Measurements from ENCODE around the gene SBK1.
"Not testable (repeated sequence)": the region's sequence is repeated elsewhere in the genome, so short reads cannot be mapped to it uniquely, and the experiment has no call there.

Gene SBK1

DNA sequence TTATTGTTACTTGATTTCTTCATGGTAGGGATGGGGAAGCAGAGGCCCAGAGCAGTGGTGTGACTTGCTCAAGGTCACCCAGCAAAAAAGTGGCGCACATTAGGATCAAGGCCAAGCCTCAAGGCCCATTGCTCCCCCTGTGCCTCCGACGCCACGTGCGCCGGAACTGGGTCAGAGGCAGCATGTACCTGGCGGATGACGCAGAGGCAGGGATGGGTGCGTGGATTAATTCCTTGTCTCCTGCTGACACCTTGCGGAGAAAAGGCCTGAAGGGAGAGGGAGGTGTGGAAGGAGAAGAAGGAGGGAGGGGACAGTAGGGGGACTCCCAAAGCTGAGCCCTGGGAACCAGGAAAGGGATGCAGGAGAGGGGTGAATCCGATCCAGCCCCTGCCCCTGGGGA is 18.5 kb downstream of the SBK1 start:
- DNase-seq, result no peak

DNA sequence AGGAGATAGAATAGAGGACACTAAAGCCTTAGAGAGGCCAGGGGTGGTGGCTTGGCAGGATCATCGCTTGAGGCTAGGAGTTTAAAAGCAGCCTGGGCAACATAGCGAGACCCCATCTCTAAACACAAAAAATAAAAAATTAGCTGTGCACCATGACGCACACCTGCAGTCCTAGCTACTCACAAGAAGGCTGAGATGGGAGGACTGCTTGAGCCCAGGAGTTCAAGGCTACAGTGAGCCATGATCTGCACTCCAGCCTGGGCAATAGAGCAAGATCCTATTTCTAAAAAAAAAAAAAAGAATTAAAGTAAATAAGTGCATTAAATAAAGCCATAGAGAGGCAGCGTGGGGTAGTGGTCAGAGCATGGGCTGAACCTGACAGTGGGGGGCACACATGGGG is 19.1 kb downstream of the SBK1 start:
- DNase-seq, result no peak

DNA sequence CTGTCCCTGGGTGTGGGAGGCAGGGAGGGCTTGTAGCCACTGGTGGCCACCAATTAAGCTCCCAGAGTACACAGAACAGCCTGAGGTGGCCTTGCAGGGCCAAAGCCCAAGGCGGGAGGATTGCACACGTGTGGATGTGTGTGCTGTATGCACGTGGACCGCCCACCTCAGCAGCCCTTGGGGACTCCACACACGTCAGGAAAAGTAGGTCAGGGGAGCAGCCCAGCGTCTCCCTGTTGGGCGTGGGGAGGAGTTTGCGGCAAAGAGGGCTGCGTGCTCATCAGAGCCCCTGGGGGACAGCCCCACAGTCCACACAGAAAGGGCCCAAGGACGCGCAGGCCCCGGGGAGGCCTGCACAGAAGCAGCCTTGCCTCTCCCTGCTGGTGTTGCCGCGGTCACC is 19.6 kb downstream of the SBK1 start:
- DNase-seq, result no peak

DNA sequence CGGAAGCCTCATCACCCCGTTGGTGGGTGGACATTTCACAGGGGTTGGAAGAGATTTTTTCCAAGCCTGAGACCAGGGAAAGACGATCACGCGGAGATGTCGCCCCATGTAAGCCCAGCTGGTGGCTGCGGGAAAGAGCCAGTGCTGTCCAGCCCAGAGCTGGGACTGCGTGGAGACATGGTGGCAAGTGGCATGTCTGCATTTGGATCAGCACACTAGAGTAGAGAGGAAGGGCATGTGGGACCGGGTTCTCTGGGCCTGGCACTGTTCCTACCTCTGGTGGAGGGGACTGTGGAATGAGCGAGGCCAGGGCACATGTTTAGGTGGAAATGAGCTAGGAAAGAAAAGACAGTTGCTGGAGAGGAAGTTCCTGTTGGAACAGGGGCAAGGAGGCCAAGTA is 20.0 kb downstream of the SBK1 start:
- DNase-seq, result no peak

DNA sequence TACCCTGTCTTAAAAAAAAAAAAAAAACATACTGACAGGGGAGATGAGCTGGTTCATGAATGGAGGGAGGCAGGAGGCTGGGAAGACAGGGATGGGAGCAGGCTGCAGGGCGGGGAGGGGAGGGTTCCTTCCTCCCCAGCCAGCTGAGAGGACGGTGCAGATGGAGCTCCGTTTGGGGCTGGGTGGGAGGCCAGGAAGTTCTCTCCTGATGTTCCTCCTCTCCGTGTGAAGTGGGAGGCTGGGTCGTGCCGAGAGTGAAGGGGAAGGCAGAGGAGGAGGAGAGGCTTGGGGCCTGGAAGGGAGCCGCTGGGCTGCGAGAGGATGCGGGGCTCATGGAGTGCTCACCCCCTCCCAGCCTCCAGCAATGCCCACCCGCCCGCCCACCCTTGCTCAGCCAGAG is 21.3 kb downstream of the SBK1 start:
- DNase-seq, result no peak

DNA sequence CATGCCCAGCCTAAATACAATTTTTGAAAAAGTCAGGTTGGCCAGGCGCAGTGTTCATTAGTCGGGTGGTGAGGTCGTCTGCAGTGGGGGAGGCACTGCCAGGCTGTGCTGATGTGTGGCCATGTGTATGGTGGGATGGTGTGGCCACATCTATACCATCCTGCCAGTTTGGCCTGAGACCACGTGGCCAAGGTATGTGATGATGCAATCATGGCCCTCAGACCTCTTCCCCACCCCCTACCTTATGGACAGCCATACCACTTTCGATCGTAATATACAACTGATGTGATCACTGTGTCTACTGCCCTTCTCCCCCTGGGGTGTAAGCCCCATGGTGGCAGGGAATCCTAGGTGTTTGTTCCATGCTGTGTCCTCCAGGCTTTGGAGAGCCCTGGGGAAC is 23.7 kb downstream of the SBK1 start:
- DNase-seq, result no peak

DNA sequence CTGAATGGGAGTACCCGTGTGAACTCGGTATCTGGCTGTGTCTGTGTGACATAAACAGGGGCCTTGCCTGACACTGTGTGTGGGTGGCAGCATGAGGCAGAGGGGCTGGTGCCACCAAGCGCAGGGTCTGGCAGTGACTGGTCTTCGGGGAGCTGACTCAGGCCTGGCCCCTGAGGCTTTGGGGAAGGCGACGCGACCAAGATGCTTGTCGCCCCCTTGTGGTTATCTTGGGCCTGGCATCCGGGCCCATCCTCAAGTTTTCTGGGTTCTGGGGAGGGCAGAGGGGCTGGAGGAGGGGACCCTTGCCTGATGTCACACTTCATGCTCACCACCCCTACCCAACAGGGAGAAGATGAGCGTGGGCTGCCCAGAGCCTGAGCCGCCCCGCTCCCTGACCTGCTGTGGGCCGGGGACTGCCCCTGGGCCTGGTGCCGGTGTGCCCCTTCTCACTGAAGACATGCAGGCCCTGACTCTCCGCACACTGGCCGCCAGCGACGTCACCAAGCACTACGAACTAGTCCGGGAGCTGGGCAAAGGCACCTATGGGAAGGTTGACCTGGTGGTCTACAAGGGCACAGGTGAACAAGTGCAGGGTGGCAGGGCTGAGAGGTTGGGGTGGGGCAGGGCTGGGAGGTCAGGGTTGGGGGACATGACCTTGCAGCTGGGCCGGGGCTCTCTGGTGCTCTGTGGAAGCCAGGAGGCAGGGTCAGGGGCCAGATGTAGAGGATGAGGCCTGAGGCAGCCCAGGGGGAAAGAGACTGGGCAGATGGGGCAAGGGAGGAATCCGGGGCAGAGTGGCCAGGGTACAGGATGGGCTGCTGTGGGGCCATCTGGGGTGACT is 24.9 kb downstream of the SBK1 start:
- DNase-seq, result no peak

DNA sequence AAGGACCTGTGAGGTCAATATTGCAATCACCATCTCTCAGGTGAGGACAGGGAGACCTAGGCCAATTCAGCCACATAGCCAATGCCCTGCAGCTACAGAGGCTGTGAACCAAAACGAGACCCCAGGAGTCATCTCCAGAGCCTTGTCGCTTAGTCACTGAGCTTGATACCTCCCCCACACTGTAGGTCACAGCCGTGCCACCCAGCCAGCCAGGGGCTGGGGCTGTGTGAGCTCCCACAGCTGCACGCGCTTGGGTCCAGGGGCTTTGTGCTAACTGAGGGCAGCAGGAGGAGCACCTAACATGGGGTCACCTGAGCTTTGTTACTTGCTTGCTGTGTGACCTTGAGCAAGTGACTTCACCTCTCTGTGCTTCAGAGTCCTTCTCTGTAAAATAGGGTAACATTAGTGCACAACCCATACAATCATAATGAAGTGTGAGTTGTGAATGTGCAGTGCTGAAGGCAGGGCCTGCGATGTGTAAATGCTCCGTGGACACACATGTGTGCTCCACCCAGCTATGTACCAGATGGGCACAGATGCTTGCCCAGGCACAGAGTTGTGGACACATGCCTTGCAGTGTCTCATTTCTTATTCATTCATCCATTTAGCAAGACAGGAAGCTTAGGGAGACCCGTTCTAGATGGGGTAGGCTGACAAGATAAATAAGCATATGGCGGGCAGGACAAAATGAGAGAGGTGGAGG is 25.9 kb downstream of the SBK1 start:
- no peak for DNase-seq

DNA sequence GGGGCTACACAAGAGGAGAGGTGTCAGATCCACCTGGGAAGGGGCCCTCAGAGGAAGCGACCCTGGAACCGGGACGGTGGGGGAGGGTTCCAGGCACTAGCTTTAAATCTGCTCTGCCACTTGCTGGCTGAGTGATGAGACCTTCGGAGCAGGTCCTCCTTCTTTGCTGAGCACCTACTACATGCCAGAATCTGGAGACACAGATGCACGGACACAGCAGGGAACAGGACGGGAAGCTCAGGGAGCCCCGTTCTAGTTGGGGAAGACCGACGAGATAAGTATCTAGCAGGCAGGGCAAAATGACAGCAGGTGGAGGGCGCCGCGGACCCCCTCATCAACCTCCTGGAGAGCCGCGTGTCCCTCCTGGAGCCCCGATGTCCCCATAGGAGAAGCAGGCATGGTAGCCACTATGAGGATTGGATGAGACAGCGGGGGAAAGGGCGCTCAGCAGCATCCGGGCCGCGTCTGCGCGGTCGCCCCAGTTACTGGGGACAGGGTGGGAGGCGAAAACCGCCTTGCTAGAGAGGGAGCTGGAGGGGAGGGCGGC is 27.2 kb downstream of the SBK1 start:
- DNase-seq, result no peak

DNA sequence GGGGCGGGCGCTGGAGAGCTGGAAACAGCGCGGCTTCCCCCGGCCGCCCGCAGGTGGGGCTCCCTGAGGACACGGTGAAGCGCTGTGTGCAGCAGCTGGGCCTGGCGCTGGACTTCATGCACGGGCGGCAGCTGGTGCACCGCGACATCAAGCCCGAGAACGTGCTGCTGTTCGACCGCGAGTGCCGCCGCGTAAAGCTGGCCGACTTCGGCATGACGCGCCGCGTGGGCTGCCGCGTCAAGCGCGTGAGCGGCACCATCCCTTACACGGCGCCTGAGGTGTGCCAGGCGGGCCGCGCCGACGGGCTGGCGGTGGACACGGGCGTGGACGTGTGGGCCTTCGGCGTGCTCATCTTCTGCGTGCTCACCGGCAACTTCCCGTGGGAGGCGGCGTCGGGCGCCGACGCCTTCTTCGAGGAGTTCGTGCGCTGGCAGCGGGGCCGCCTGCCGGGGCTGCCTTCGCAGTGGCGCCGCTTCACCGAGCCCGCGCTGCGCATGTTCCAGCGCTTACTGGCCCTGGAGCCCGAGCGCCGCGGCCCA is 27.8 kb downstream of the SBK1 start:
- no peak for DNase-seq

DNA sequence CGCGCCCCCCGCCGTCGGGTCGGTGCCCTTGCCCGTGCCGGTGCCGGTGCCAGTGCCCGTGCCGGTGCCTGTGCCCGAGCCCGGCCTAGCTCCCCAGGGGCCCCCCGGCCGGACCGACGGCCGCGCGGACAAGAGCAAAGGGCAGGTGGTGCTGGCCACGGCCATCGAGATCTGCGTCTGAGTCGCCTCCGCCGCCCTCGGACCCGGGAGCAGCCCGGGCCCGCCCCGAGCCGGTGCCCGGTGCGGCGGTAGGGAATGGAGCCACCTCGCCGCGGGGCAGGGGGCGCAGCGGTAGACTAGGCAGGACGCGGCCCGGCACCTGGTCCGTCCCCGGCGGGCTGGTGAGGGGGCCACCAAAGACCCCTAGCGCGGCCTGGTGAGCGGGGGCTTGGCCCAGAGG is 28.4 kb downstream of the SBK1 start:
- no peak for DNase-seq

DNA sequence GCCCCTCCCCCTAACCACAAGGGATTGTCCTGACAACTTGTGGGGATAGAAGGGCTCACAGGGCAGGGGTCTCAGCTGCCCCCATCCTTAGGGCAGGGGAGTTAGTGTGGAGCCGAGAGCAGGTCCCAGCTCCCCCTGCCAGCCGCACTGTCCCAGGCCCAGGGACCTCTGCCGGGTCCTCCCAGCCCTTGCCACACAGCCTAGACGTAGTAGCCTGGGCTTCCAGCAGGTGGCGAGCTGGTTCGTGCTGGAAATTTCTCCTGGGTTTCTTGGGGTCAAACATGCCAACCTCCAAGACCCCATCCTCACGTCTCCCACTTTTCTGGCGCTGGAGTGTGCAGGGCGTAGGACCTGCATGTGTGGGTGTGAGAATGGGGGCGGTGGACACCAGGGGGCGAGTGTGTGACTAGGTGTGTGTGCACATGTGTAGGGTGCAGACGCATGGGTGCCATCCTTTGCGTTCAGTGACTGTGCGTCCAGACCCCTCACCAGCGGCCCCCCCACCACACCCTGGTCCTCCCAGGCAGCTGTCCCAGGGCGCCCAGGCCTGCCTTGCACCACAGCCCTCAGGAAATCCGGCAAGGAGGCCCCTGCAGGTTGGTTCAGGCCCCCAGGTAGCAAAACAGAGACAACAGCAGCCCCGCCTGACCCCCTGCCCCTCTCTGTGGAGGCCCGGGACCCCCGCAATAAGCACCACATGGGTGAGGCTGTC is 29.5 kb downstream of the SBK1 start:
- DNase-seq, result no peak

DNA sequence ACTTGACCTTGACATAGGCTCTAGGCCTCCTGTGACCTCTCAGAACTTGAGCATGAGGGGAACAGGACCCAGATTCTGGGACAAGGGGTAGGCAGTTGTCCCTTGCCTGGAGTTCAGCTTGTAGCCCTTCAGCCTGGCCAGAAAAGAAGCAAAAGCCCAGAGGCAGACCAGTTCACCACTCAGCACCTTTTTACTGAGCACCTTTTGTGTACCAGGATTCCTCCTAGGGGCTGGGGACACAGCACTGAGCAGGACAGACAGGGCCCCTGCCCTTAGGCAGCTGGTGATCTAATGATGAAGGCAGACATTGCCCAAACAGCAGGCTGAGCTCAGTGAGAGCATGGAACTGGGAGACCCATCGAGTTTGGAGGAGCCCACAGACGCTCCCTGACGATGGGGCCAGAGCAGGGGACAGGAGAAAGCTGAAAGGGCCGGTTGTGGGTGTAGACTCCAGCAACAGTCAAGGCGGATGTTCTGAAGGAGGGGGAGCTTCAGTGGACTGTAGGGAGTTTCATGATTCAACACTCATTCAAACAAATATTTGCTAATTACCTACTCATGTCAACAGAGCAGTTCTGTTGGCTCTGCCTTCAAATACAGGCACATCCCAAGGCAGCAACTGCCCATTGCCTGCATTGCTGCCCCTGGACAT is 32.0 kb downstream of the SBK1 start:
- peak; percentile 63 for DNase-seq

DNA sequence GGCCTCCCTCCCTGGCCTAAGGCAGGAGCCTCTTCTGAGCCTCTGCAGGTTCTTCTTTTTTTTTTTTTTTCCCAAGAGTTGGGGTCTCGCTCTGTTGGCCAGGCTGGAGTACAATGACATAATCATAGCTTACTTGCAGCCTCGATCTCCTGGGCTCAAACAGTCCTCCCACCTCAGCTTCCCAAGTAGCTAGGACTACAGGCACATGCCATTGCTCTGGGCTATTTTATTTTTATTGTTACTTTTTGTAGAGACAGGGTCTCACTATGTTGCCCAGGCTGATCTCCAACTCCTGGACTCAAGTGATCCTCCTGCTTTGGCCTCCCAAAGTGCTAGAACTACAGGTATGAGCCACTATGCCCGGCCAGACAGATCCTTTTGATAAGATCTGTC is 32.6 kb downstream of the SBK1 start:
- DNase-seq, result no peak

DNA sequence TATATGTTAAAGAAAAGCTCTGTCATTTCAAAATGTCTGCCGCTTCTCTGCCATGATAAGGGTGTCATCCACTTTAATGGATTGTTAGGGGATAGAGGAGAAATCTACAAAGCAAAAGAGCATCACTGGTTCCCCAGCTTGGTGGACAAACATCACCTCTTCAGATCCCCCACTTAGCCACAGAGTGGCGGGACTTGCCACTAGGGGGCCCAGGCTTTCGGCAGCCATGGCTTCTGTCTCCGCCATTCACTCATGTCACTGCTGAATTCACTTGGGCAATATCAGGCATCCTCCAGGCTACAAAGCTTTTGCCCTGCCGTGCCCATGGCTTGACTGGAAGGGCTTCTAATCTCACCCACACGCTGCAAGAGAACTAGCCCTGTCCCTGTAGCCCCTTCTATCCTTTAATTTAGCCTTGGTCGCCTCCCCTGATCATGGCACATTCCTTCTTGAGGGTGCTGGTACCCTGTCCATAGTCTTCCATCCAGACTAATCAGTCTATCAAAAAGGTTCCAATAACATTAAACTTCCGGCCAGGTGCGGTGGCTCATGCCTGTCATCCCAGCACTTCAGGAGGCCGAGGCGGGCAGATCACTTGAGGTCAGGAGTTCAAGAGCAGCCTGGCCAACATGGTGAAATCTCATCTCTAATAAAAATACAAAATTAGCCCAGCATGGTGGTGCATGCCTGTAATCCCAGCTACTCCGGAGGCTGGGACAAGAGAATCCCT is 34.7 kb downstream of the SBK1 start:
- no peak for DNase-seq

DNA sequence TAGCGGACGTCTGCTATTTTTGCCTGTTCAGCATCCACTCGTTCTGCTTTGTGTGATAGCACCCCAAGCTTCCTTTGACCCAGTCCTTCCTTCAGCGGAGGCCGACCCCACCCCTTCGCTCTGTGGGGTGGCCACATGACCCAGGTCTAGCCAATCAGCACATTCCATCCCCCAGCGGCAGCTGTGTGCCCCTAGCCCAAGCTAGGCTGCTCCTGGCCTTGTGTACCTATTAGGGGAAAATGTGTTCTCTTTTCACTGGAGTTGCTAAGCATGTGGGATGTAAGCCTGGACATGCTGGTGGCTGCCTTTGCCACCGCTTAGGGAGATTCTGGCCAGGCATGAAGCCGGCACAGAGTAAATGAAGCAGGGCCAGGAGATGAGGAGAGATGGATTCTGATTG is 37.9 kb downstream of the SBK1 start:
- DNase-seq, result not testable (repeated sequence)

DNA sequence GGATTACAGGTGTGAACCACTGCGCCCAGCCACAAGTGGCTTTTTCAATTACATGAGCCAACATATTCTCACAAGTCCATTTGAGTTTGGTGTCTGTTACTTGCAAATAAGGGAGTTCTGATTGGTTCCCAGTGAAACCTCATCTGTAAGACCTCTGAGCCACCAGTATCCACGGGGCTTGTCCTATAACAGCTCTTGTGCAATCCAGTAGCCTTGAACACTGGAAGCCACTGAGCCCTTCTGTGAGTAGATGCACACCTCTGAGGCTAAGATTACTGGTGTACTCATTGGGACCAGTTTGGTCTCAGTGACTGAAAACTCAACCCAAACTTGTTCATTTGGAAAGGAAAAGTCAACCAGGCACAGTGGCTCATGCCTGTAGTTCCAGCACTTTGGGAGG is 38.7 kb downstream of the SBK1 start:
- not testable (repeated sequence) for DNase-seq

DNA sequence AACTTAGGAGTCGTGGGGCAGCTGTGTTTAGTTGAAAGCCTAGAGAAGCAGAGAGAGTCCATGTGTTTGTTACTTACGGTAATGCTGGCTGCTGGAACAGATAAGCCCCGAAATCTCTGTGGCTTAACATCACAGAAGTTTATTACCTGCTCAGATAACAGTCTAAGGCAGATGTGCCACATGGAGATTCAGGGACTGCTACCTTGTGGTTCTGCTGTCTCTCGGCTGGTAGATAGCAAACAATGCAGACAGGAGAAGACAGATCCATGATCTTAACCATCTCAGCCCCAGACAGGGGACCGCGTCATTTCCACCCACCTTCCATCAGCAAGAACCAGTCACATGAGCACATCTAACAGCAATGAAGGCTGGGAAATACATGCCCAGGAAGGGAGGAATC is 40.3 kb downstream of the SBK1 start:
- not testable (repeated sequence) for DNase-seq

DNA sequence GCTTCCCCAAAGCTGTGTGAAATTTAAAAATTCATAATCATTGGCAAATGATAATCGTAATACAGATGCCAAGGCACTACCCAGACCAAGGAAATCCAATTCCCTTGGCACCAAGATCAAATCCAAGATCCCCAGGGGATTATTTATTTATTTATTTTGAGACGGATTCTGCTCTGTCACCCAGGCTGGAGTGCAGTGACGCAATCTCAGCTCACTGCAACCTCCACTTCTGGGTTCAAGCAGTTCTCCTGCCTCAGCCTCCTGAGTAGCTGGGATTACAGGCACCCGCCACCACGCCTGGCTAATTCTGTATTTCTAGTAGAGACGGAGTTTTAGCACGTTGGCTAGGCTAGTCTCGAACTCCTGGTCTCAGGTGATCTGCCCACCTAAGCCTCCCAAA is 43.4 kb downstream of the SBK1 start:
- DNase-seq, result not testable (repeated sequence)

DNA sequence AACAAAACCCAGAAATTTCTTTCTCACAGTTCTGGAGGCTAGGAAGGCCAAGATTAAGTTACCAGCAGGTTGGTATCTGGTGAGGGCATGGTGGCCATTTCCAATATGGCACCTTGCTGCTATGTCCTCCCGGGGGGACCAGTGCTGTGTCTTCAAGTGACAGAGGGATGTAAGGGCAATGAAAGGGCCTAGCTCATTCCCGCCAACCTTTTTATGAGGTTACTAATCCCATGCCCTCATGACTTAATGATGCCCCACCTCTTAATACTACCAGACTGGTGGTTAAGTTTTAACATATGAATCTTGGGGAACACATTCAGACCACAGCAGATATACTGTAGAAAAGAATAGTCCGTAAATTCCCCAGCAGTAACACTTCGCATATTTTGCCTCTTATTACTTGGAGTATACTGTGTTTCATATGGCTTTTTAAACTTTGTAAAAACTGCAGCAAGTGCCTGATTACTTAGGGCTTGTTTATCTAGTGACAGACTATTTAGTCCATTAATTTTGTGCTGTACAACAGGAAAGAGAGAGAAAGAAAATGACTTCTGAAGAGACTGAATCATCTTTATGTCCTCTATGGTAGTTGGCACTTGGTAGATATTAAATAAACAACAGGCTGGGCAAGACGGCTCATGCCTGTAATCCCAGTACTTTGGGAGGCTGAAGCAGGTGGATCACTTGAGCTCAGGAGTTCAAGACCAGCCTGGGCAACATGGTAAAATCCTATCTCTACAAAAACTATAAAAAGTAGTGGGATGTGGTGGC is 44.8 kb downstream of the SBK1 start:
- DNase-seq, result not testable (repeated sequence)

DNA sequence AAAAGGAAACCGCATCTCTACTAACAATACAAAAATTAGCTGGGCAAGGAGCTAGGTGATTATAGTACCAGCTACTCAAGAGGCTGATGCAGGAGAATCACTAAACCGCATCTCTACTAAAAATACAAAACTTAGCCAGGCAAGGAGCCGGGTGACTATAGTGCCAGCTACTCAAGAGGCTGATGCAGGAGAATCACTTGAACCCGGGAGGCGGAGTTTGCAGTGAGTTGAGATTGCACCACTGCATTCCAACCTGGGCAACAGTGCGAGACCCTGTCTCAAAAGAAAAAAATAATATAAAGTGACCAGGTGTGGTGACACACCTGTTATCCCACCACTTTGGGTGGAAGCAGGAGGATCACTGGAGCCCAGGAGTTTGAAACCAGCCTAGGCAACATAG is 45.9 kb downstream of the SBK1 start:
- DNase-seq, result not testable (repeated sequence)
